Choroid plexus epithelial cell (primary cell): ENCODE data around the gene RBPMS2.

Experiments
- DNase-seq: peaks from one replicate; pipeline ENCODE4 v3.0.0-alpha.2; 2010; ENCODE audit warnings: low read depth
- H3K4me3 ChIP-seq: 2 replicates; pipeline ENCODE4 v1.5.1; 2011; ENCODE audit warnings: low read depth, mild to moderate bottlenecking, control low read depth, low read length, moderate library complexity
- CTCF ChIP-seq: conservative IDR thresholded peaks from 2 replicates; pipeline ENCODE4 v1.5.1; 2011; ENCODE audit warnings: low read depth, mild to moderate bottlenecking, control low read depth, inconsistent platforms, low read length, moderate library complexity

The RBPMS2 gene

GRCh38 chr15:64781299-64781698, 5.9 kb upstream of the RBPMS2 start:
- DNase-seq = no peak
- H3K4me3 ChIP-seq = no peak overlapping the region
- TF ChIP-seq CTCF = no peak

- no peak for TF ChIP-seq CTCF
These were observed 5.3 kb upstream of the RBPMS2 start for GRCh38 chr15:64780600-64781156.

GRCh38 chr15:64779630-64780029, 4.2 kb upstream of the RBPMS2 start:
- DNase-seq = no peak
- H3K4me3 ChIP-seq = no peak overlapping the region
- no peak for TF ChIP-seq CTCF

More at GRCh38 chr15:64780600-64781156, 5.3 kb upstream of the RBPMS2 start:
- DNase-seq = no peak
- H3K4me3 ChIP-seq = no peak overlapping the region

GRCh38 chr15:64779024-64779423, 3.6 kb upstream of the RBPMS2 start:
- TF ChIP-seq CTCF = no peak
- DNase-seq = no peak
- no peak overlapping the region for H3K4me3 ChIP-seq

GRCh38 chr15:64776402-64776786, 1.0 kb upstream of the RBPMS2 start:
- DNase-seq = no peak
- H3K4me3 ChIP-seq = no peak overlapping the region
- TF ChIP-seq CTCF = no peak

- H3K4me3 ChIP-seq = peak overlapping the region; percentile 49
- no peak for TF ChIP-seq CTCF
- DNase-seq = no peak
These were observed 528 bp downstream of the RBPMS2 start for GRCh38 chr15:64774629-64775493.
